ENCODE results near the gene CHCHD6.

The CHCHD6 gene

DNA sequence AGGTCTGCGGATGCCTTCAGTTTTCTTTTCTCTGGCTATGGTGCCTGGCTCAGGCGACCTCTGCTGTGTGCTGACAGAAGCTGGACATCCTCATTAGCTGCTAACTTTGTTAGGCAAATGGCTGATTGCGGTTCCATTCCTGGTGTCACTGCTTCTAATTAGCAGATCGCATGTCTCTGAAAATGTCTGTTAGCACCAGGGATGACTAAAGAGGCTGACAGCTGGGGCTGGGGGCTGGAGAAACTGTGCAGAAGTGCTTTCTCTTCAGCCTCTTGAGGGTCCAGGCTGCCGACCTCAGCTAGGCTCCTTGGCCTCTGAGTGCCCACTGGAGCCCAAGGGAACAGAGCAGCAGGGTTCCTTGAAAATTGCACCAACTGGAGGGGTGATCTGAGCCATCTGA is 39.3 kb downstream of the CHCHD6 start:
- no peak for DNase-seq (ENCODE audit: low read depth, low spot score)

- no peak for DNase-seq (ENCODE audit: low read depth, low spot score)
These were observed 39.7 kb downstream of the CHCHD6 start for GRCh38 chr3:126743781-126744180.

DNA sequence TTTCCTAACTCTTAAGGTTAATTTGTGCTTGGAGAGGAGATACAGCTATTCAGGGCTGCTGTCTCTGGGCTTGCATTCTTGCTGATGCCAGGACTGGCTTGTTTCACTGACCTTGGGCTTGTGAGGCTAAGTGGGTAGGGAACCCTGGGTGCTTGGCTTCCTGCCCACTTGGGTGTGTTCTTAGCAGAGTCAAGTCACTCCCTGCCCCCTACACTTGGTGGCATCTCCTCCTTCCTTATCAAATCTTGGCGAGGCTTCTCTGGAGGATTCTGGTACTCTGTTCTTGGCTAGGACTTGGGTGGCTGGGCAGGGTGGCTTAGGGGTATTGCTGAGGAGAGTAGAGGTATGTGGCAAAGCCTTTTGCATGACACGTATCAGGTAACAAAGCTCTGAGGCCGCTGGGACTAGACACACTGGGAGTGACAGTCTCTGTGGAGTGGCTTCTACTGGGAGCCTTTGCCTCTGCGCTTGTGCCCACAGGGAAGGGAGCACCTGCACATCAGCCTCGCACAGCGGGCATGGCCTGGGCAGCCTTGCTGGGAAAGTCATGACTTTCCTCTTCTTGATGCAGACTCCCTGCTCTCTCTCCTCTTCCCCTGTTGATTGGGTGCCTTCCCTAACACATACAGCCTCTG is 41.8 kb downstream of the CHCHD6 start:
- DNase-seq (ENCODE audit: low read depth, low spot score): no peak

GRCh38 chr3:126746395-126747177 is 42.5 kb downstream of the CHCHD6 start:
- no peak for DNase-seq (ENCODE audit: low read depth, low spot score)

- DNase-seq (ENCODE audit: low read depth, low spot score): no peak
These were observed 43.7 kb downstream of the CHCHD6 start for GRCh38 chr3:126747768-126748167.

- DNase-seq (ENCODE audit: low read depth, low spot score): no peak
These were observed 44.9 kb downstream of the CHCHD6 start for GRCh38 chr3:126748701-126749546.

GRCh38 chr3:126749547-126749875 is 45.5 kb downstream of the CHCHD6 start:
- DNase-seq (ENCODE audit: low read depth, low spot score): no peak

DNA sequence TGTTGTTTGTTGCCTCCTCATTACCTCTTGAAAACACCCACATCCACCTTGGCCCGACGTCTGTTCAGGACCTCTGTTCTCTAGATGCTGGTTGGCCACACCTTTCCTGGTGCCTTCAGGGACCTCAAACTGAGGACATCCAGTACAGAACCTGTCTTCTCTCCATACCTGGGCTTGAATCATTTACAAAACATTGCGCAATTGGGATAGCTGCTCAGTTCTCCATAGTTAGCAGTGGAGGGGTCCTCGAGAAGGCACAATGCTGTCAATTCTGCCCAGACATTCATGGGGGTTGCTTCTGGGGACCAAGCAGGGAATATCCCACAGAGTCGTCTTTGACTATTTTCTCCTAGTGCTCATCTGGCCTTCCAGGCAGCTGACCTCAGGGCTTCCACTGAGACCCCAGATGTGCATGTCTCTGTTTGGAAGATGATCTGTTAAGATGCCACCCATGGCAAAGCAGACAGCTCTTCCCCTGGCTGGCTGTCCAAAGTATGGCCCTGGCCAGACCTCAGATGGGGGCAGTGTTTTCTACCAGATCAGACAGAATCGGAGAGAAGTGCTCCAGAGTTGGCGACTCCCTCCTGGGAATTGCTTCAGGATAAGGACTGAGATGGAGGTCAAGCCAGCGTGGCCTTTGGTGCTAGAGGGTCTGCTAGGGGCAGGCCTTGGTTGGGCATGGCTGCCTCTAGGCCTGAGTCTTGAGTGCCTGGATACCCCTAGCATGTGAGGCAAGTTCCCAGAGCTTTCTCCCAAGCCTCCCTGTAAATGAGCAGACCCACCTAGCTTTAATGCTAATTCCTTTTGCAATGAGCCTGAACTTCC is 46.1 kb downstream of the CHCHD6 start:
- DNase-seq (ENCODE audit: low read depth, low spot score): no peak

DNA sequence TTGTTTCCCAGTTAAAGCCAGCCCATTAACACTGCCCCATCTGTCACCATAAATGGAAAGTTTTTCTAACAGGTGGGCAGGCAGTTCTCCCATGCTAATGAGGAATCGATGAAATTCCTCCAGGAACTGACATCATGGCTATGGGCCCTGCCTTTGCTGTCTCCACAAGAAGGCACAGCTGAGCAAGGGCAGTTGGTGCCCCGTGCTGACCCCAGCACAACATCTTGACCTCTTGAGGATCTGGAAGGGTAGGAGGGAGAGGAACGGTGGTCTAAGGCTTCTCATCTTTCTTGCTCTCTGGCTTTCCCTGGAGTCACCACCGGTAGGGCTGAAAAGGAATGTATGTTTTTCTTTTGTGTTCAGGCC is 46.7 kb downstream of the CHCHD6 start:
- no peak for DNase-seq (ENCODE audit: low read depth, low spot score)

- DNase-seq (ENCODE audit: low read depth, low spot score): no peak
These were observed 47.7 kb downstream of the CHCHD6 start for GRCh38 chr3:126751611-126752302.

DNA sequence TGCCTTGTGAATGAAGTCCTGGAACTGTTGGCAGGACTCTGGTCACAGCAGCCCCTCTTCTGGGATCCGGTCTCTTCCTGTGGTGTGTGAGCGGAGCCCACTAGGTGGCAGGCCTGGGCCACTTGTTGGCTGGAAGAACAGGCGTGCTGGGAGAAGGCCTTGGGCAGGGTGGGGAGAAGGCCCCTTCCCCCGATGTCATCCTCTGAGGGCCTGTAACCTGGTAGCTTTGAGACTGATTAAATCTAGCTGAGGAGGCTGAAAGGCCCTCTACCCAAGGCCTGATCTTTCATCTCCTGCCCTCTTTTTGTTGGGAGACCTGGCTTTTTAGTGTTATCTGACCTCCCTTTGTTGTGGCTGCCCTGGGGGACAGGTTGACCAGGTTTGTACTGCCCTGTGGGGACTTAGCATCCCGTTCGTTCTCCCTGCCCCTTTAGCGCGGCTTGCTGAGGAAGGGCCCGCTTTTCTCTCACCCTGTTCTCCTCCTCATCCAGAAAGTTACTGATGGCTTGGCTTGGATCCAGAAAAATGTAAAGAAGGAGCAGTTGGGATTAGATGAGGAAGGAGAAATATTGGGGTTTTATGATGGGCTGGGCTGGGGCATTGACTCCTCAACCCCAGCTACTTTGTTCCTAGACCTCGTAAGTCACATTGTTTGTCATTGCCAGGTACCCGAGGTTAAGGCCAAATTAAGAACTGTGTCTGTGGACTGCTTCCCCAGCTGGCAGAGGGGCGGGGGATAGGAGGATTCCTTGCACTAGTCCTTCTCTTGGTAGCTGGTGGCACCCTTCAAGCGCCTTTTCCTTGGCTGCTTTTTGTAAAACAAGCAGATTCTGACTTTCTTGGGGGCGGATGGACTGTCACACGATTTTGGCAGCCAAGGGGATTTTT is 48.5 kb downstream of the CHCHD6 start:
- peak; percentile 18 for DNase-seq (ENCODE audit: low read depth, low spot score)

DNA sequence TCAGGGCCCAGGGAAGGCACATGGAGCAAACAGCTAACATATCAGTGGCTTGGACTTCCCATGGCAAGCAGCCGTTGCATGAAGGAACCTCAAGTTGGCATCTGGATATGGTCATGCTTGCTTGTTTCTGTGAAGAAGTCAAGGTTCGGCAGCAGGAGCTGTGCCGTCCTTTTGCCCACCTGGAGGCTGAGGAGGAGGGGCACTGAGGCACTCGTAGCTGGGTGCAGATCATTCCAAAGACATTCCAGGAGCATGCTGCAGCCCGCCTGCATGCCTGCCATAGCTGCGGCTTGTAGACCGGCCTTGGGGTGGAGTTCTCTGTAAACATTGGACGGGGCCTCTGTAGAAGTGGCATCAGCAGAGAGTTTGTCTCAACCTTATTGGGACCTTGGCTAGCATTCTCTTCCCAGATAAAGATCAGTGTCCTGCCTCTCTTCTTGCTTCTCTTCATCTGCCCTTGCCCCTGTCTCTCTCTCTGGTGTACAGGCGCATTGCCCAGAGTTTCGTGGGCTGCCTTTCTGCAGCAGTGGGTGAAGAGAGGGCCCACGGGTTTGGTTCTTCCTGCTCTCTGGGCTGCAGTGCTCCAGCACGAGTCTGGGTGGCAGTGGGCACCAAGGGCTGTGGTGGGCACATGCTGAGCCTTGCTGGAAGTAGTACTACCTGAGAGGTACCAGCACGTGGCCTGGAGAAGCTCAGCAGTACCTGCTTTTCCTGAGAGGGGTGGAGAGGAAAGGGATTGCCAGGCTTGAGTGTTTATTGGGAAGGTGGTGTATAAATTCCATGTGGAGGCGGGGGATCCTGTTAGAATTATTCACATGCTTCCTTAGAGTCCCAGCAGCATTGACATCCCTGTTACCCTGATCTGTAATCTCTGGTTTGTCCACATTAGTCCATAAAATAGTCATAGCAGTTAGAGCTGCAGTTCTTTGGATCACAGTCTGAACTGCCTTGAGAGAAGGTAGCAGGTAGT is 49.4 kb downstream of the CHCHD6 start:
- DNase-seq (ENCODE audit: low read depth, low spot score): no peak

GRCh38 chr3:126755866-126756265 is 51.8 kb downstream of the CHCHD6 start:
- DNase-seq (ENCODE audit: low read depth, low spot score): no peak

DNA sequence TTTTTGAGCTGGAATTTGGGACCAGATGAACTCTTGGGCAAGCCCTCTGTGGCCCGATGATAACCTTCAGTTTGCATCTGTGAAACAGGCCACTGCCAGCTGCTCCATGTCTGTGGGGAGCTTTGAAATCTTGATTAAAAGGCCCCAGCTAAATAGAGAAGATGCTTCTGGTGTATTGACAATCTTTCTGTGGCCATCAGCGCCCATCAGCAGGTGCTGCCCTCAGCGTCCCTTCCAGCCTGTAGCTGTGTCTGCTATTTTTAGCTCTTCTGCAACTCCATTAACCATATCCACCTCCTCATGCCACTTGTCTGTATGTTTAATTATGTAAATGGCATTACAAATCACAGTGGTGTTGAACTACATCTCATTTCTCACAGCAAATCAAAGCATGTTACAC is 54.0 kb downstream of the CHCHD6 start:
- no peak for DNase-seq (ENCODE audit: low read depth, low spot score)

GRCh38 chr3:126758882-126759281 is 54.8 kb downstream of the CHCHD6 start:
- no peak for DNase-seq (ENCODE audit: low read depth, low spot score)

- DNase-seq (ENCODE audit: low read depth, low spot score): no peak
These were observed 56.5 kb downstream of the CHCHD6 start for GRCh38 chr3:126760541-126760940.

DNA sequence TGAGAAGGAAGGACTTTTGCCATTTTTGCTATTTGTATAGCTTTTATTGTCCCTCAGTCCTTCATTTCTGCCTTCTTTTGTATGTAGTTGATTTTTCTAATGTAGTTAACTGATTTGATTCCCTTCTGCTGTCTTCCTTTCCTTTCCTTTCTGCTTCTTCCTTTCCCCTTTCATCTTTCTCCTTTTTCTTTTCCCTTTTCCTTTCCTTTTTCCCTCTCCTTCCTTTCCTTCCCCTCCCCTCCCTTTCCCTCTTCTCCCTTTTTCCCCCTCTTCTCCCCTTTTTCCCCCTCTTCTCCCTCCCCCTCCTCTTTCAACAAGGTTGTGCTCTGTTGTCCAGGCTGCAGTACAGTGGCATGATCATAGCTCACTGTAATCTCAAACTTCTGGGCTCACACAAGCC is 59.0 kb downstream of the CHCHD6 start:
- no peak for DNase-seq (ENCODE audit: low read depth, low spot score)

GRCh38 chr3:126765187-126766069 is 61.4 kb downstream of the CHCHD6 start:
- no peak for DNase-seq (ENCODE audit: low read depth, low spot score)
